Endometrial microvascular endothelial cells (primary cell): ENCODE data around the gene C2CD4B. TPM values are rescaled to one million over a fixed set of nuclear protein-coding genes. Genes with fewer than 3 reads are reported as not detected.

Experiments used
- in situ Hi-C: cut with HindIII; loops from 2 replicates; pipeline ENCODE4 v1.10.0; 2017; ENCODE audit warnings: low sequenced_read_pairs, low pct_unique_long_range_greater_than_20kb; ENCODE audit errors: inconsistent ontology term
- total RNA-seq: library from RNA; depleted of rRNA; stranded (reverse); fragments of >200 nt; gene quantifications from one replicate; pipeline ENCODE4 v1.2.3, GENCODE V29; 2015; ENCODE audit errors: inconsistent ontology term

C2CD4B gene, protein sequence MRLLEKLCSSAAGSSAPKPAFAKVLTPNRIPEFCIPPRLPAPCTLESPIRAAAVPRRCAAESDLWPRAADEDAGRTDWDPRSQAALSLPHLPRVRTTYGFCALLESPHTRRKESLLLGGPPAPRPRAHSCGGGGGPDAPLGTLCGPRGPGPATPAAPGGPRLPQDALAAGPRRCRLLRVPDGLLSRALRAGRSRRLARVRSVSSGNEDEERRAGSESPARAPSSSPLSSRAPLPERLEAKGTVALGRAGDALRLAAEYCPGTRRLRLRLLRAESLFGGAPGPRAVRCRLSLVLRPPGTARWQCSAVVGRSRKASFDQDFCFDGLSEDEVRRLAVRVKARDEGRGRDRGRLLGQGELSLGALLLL
- 26.4 TPM for total RNA-seq

- in situ Hi-C loops, result no loop called here
These were observed at the start of gene C2CD4B for GRCh38 chr15:62165104-62165792. C2CD4B (minus strand) TSS chr15:62165285; CDS start chr15:62164984, 301 bp downstream.

GRCh38 chr15:62212741-62213140 lies 47.7 kb upstream of the C2CD4B start:
- in situ Hi-C loops, result no loop called here

DNA sequence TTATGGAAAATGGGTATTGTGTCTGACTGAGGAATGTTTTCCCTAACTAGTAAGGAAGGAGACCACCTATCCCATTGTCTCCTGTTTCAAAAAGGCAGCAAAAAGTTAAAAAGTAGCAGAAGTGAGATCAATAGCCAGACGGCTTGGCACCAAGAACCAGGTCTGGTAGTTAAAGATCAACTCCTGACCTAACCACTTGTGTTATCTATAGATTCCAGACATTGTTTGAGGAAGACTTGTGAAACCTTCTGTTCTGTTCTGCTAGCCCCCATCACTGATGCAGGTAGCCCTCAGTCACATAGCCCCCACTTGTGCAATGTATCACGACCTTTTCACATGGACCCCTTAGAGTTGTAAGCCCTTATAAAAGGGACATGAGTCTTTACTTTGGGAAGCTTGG lies 46.3 kb upstream of the C2CD4B start:
- in situ Hi-C loops, result no loop called here

GRCh38 chr15:62209821-62210220 lies 44.7 kb upstream of the C2CD4B start:
- in situ Hi-C loops, result no loop called here

DNA sequence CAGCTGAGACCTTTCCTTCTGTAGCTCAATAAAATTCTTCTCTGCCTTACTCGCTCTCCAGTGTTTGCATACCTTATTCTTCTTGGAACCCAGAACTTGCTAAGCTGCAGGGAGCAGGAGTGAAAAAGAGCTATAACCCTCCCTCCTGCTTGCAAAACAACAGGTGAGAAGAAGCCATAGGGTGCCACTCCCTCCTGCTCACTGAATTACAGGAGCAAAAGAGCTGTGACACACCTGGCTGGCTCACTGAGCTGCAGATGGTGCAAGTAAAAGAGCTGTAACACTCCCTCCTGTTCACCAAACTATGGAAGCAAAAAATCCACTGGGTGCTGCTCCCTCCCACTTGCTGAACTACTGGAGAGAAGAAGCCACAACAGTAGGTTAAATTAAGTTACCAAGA lies 44.2 kb upstream of the C2CD4B start:
- in situ Hi-C loops, result no loop called here

DNA sequence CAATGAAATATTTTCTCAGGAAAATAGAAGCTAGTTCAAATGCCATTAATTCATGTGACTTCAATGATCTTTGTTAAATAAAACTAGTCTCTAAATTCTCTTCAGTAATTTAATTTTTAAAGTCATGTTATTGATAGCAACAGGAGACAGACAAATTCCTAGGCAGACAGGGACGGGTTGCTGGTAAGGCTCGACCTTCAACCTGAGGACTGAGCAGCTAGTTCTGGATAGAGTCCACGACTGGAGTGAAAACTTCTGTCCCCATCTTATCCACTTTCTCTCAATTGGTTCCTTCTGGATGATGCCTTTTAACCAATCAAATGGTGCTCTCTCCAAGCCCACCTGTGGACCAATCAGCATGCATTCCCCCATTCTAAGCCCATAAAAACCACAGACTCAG lies 43.8 kb upstream of the C2CD4B start:
- in situ Hi-C loops, result no loop called here

GRCh38 chr15:62208367-62208766 lies 43.3 kb upstream of the C2CD4B start:
- in situ Hi-C loops, result no loop called here

DNA sequence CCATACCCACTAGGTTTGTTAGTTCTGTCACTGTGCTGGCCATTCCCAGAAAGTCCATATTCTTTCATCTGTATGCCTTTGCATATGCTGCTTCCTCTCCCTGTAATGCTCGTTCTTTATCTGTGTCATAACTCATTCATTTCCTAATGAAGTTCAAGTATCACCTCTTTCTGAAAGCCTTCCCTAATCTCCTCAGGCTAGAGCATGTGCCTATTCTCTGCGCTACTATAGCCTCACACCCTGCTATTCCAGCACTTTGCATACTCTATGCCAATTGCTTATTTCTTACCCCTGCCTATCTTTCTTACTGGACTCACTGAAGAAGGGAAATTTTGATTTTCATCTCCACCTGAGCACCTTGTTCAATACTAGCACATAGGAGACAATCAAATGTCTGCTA lies 25.6 kb upstream of the C2CD4B start:
- in situ Hi-C loops, result no loop called here

- in situ Hi-C loops, result no loop called here
These were observed 25.2 kb upstream of the C2CD4B start for GRCh38 chr15:62190274-62190673.

- in situ Hi-C loops, result no loop called here
These were observed 23.7 kb upstream of the C2CD4B start for GRCh38 chr15:62188744-62189143.

DNA sequence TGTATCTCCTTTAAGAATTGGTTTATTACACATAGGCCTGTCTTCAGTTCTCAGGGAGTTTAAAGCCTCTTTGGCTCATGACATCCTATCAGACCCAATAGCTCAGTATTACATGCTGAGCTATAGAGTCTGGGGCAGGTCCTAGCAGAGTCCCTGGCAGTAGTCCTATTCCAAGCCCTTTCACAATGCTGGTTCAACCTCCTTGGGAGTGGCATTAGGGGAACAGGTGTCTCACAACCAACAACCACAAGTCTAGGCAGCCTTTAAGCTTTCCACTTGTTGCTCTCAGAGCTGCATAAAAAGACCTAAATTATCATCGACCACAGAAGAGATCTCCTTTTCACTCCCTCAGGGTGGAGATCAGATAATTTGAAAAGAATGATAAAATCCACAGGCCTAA lies 22.8 kb upstream of the C2CD4B start:
- in situ Hi-C loops, result no loop called here

GRCh38 chr15:62187425-62187824 lies 22.3 kb upstream of the C2CD4B start:
- in situ Hi-C loops, result no loop called here

GRCh38 chr15:62186578-62186977 lies 21.5 kb upstream of the C2CD4B start:
- in situ Hi-C loops, result no loop called here

DNA sequence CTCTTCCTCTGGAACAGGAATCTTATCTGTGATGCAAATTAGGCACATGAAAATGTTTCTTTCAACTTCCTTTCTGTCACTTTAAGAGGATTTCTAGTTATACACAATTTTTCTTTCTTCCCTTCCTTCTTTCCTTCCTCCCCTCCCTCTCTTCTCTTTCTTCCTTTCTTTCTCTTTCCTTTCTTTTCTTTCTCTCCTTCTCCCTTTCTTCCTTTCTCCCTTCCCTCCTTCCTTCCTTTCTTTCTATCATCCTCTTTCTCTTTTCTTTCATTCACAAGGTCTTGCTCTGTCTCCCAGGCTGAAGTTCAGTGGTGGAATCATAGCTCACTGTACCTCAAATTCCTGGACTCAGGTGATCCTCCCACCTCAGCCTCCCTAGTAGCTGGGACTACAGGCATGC lies 18.0 kb upstream of the C2CD4B start:
- in situ Hi-C loops, result no loop called here

DNA sequence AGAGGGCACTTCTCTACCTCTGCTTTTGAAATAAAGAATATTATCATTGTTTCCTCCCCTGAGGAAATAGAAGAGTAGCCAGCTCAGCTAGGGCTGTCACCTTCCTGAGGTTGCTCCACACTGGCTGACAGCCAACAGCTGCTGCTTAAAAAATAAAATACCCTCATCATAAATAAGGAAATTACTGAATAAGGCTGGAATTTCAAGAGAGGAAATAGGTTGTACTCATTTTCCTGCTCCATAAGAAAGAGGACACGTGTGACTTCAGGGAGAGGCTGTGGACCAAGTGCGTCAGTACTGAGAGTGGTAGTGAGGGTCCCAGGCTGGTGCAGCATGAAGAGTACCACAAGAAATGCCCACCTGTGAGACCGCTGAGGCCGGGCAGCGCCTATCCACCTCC lies 8.1 kb upstream of the C2CD4B start:
- in situ Hi-C loops, result no loop called here

DNA sequence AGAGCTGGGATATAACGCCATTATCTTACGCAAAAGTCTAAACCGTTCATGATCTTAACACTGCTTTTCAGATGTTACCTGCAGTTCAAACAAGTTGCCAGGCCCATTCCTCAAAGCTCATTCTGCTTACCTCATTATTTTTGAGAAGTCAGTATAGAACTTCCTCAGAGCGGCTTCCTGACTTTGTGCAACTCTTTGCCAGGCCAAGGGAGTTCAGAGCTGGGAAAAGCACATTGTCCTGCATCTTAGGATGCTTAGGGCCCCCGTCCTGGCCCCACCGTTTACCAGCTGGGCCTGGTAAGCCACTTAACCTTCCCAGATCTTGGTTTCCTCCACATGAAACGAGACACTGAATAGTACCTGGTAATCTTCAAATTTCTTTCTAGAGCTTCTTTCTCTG lies 6.8 kb upstream of the C2CD4B start:
- in situ Hi-C loops, result no loop called here

DNA sequence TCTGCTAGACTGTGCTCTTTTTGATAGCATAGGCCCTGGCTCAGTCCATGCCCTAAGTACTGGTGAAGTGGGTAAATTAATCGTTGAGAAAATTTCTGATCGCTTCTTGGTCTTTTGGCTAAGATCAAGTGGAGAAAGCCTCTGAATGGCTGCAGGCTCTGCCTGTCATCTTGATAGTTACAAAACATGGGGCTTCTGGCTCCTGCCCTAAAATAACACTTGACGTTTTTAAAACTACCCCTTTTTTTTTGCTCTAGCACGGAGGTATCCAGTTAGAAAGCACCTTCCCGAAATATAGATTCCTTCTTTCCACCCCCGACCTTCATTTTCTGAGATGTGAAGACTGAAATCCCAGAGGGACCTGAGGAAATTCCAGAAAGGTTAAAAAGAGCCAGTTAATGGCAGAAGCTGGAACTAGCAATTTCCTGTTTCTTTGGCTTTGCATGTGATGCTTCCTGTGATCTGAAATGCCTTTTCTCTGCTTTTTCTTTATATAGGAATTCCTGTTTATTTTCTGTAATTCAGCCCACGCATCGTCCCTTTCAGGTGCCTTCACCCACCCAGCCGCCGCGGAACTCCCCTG lies 799 bp upstream of the C2CD4B start:
- in situ Hi-C loops, result no loop called here

DNA sequence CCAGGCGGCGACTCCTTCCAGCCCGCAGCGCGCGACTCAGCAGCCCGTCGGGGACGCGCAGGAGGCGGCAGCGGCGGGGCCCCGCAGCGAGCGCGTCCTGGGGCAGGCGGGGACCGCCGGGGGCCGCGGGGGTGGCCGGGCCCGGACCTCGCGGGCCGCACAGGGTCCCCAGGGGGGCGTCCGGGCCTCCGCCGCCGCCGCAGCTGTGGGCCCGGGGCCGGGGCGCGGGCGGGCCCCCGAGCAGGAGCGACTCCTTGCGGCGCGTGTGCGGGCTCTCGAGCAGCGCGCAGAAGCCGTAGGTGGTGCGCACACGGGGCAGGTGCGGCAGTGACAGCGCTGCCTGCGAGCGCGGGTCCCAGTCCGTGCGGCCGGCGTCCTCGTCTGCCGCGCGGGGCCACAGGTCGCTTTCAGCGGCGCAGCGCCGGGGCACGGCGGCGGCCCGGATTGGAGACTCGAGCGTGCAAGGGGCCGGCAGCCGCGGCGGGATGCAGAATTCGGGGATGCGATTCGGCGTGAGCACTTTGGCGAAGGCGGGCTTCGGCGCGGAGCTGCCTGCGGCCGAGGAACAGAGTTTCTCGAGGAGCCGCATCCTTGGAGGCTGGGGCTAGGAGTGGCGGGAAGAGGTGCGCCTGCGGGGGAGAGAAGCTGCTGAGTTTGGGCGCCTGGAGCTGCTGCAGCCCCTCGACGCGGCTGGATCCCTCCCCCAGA lies 535 bp downstream of the C2CD4B start:
- in situ Hi-C loops, result no loop called here

- in situ Hi-C loops, result no loop called here
These were observed 1.1 kb downstream of the C2CD4B start for GRCh38 chr15:62164014-62164395.
